Stimulated activated CD8-positive, alpha-beta memory T cell treated with anti-CD3 and anti-CD28 coated beads, Interleukin-12 subunit alpha, Interleukin-12 subunit beta, amount 100 ng/mL, for 1 hour (primary cell): ENCODE data around the gene TUG1.

Experiments
- DNase-seq: peaks from one replicate; pipeline ENCODE4 v3.0.0-alpha.2; 2020; ENCODE audit warnings: low read depth

TUG1 gene

DNA sequence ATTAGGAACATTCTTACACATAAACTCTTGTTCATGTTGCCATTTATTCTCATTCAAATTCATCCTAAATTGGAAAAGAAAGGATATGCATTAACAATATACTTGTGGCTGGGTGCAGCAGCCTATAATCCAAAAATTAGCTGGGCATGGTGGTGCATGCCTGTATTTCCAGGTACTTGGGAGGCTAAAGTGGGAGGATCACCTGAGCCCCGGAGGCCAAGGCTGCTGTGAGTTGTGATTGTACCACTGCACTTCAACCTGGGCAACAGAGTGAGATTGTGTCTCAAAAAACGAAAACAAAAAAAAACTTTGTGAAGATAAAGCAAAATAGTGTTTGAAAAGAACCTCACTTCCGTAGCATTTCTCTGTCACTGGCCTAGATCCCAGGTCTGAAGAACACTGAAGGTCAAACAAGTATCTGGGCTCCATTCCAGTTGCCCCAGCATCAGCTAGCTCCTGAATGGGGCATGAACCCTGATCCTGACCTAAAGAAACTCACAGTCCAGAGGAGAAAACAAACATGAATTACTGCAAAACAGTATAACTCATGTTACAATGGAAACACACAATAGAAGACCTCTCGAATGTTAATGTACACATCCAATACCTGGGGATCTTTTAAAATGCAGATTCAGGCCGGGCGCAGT, 32.2 kb downstream of the TUG1 start:
- no peak for DNase-seq

DNA sequence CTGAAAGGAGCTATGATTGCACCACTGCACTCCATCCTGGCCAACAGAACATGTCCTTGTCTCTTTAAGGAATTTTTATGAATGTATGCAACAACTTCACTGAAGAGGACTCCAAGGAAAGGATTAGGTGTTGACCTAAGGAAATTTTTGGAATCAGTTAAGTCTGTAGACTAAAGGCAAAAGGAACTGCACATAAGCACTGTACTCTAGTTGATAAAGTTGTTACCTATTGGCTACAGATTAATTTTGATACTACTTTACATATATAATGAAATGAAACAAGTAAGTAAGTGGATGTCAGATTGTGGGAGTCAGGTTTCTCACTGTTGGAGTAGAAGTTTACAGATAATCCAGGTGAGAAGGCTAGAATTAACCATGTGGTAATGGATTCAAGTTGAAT, 36.5 kb downstream of the TUG1 start:
- DNase-seq = no peak

DNA sequence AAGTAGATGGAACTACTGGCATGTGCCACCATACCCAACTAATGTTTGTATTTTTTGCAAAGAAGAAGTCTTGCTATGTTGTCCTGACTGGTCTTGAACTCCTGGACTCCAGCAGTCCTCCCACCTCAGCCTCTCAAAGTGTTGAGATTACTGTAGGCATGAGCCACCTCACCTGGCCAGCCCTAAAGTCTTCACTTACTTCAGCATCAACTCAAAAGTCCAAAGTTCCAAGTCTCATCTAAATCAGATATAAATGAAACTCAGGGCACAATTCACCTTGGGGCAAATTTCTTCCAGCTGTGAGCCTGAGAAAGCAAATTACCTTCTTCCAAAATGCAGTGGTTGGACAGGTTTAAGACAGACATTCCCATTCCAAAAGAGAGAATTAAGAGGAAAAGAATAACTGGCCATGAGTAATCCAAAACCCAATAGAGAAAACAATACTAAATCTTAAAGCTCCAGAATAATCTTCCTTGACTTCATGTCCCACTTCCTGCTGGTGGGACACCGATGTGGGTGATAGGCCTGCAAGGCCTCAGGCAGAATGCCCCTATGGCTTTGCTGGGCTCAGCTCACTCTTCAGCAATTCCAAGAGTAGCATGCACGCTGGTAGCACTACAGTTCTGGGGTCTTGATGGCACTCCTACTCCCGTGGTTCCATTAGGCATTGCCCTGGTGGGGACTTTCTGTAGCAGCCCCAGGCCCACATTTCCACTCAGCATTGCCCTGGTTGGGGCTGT, 50.3 kb downstream of the TUG1 start:
- no peak for DNase-seq

DNA sequence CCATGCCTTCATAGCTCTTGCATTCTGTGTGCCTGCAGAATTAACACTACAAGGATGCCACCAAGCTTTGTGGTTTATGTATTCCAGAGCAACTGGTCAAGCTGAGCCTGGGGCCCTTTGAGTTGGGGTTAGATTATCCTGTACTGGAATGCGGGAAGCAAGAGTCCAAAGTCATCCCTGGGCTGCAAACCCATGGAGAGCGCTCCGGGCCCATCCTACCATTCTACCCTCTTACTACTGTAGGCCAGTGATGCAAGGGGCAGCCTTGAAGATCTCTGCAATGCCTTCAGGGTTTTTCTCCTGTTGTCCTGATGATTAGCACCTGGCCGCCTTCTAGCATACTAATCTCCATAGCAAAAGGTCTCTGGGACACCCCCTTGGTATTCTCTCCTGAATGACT, 51.3 kb downstream of the TUG1 start:
- no peak for DNase-seq

DNA sequence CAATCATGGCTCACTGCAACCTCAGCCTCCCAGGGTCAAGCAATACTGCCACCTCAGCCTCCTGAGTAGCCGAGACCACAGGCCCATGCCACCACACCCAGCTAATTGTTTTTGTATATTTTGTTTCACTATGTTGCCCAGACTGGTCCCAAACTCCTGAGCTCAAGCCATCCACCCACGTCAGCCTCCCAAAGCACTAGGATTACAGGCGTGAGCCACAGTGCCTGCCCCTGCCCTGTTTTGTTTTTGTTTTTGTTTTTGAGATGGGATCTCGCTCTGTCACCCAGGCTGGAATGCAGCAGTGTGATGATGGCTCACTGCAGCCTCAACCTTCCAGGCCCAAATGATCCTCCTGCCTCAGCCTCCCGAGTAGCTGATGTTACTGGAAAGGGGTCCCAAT, 53.5 kb downstream of the TUG1 start:
- no peak for DNase-seq
